WTC11 (cell line): Measurements from ENCODE around the gene HOXB13. TPM values are rescaled to one million over a fixed set of nuclear protein-coding genes. Genes with fewer than 3 reads are reported as not detected.

Experiments used
- ATAC-seq: fragments of 200-7000 bp; cut with Tn5 transposase; 2 replicates; pipeline ENCODE4 v1.10.0; 2021; ENCODE audit warnings: mild to moderate bottlenecking, moderate library complexity
- CTCF ChIA-PET: fragments of 300-600 bp; sonication (Branson Sonifier 250); formaldehyde crosslinking; loops from one replicate; lab custom pipeline; 2021; ENCODE audit warnings: antibody characterized with exemption; lab: Charles Lee
- POLR2A ChIA-PET: fragments of 350-600 bp; sonication (Branson Sonifier 250); formaldehyde crosslinking; loops from one replicate; lab custom pipeline; 2021; ENCODE audit warnings: antibody characterized with exemption; lab: Charles Lee
- DNase-seq: peaks from one replicate; pipeline ENCODE4 v3.0.0; 2021; ENCODE audit warnings: low spot score
- H3K27ac Mint-ChIP-seq: 2 replicates; pipeline ENCODE4 v1.8.0; 2021; ENCODE audit warnings: mixed read lengths
- H3K27me3 Mint-ChIP-seq: 2 replicates; pipeline ENCODE4 v1.8.0; 2021; ENCODE audit warnings: low read depth, mild to moderate bottlenecking, moderate library complexity, mixed read lengths
- H3K36me3 Mint-ChIP-seq: 2 replicates; pipeline ENCODE4 v1.8.0; 2021; ENCODE audit warnings: mixed read lengths
- H3K4me1 Mint-ChIP-seq: 2 replicates; pipeline ENCODE4 v1.8.0; 2022; ENCODE audit warnings: mixed read lengths
- H3K4me3 Mint-ChIP-seq: 2 replicates; pipeline ENCODE4 v1.8.0; 2021; ENCODE audit warnings: mild to moderate bottlenecking, moderate library complexity, mixed read lengths
- H3K9me3 Mint-ChIP-seq: 2 replicates; pipeline ENCODE4 v1.8.0; 2021; ENCODE audit warnings: mixed read lengths
- ARID4B ChIP-seq: sonication (generic); formaldehyde crosslinking; IDR thresholded peaks from 2 replicates; pipeline ENCODE4 v1.8.0; 2023; ENCODE audit warnings: missing genetic modification reagents, mild to moderate bottlenecking, borderline replicate concordance
- CDX4 ChIP-seq: fragments of 250-450 bp; sonication (Bioruptor Pico); IDR thresholded peaks from 2 replicates; pipeline ENCODE4 v1.9.0; 2021; ENCODE audit warnings: moderate library complexity, mild to moderate bottlenecking, inconsistent platforms, borderline replicate concordance
- CTCF ChIP-seq: fragments of 200-600 bp; IDR thresholded peaks from 2 replicates; pipeline ENCODE4 v1.8.0; 2022; ENCODE audit warnings: antibody characterized with exemption
- E2F4 ChIP-seq: sonication (generic); formaldehyde crosslinking; IDR thresholded peaks from 2 replicates; pipeline ENCODE4 v1.8.1; 2022; ENCODE audit warnings: low read depth, mild to moderate bottlenecking, moderate library complexity, missing genetic modification reagents, borderline replicate concordance
- FOXJ3 ChIP-seq: sonication (generic); formaldehyde crosslinking; IDR thresholded peaks from 2 replicates; pipeline ENCODE4 v1.9.0; 2021; ENCODE audit warnings: missing genetic modification reagents, mild to moderate bottlenecking, borderline replicate concordance
- FOXK1 ChIP-seq: sonication (generic); formaldehyde crosslinking; IDR thresholded peaks from 2 replicates; pipeline ENCODE4 v1.8.0; 2022; ENCODE audit warnings: mild to moderate bottlenecking, moderate library complexity, missing genetic modification reagents
- FOXP4 ChIP-seq: sonication (generic); formaldehyde crosslinking; IDR thresholded peaks from 2 replicates; pipeline ENCODE4 v1.8.0; 2022; ENCODE audit warnings: mild to moderate bottlenecking, missing genetic modification reagents
- GABPB1 ChIP-seq: sonication (generic); formaldehyde crosslinking; IDR thresholded peaks from 2 replicates; pipeline ENCODE4 v1.8.1; 2023; ENCODE audit warnings: mild to moderate bottlenecking, missing genetic modification reagents
- MXD4 ChIP-seq: fragments of 250-450 bp; sonication (Bioruptor Pico); IDR thresholded peaks from 2 replicates; pipeline ENCODE4 v1.8.0; 2021; ENCODE audit warnings: mild to moderate bottlenecking, moderate library complexity, borderline replicate concordance
- NR3C1 ChIP-seq: sonication (generic); formaldehyde crosslinking; conservative IDR thresholded peaks from 2 replicates; pipeline ENCODE4 v1.8.1; 2023; ENCODE audit warnings: low read depth, mild to moderate bottlenecking, missing genetic modification reagents
- PRDM15 ChIP-seq: sonication (generic); formaldehyde crosslinking; IDR thresholded peaks from 2 replicates; pipeline ENCODE4 v1.8.0; 2022; ENCODE audit warnings: missing genetic modification reagents
- RELA ChIP-seq: sonication (generic); formaldehyde crosslinking; IDR thresholded peaks from 2 replicates; pipeline ENCODE4 v1.8.1; 2022; ENCODE audit warnings: missing genetic modification reagents, mild to moderate bottlenecking, borderline replicate concordance
- SP1 ChIP-seq: sonication (generic); formaldehyde crosslinking; conservative IDR thresholded peaks from 2 replicates; pipeline ENCODE4 v1.8.1; 2022; ENCODE audit warnings: missing genetic modification reagents
- ZNF121 ChIP-seq: sonication (generic); formaldehyde crosslinking; IDR thresholded peaks from 2 replicates; pipeline ENCODE4 v1.8.0; 2023; ENCODE audit warnings: missing genetic modification reagents
- ZNF281 ChIP-seq: sonication (generic); formaldehyde crosslinking; IDR thresholded peaks from 2 replicates; pipeline ENCODE4 v1.8.0; 2023; ENCODE audit warnings: mild to moderate bottlenecking, missing genetic modification reagents
- total RNA-seq: library from RNA; stranded (reverse); gene quantifications from 3 replicates; pipeline ENCODE4 v1.2.3, GENCODE V29; 2021

The HOXB13 gene
- total RNA-seq, 1 experiment from 2014 or later = 2.8 TPM

- TF ChIP-seq ARID4B (CRISPR knock-in tag) (no peak), FOXP4 (CRISPR knock-in tag) (no peak), MXD4 (CRISPR knock-in tag) (no peak)
Measured at GRCh38 chr17:48679385-48680096, 49.0 kb downstream of the HOXB13 start (continued).

GRCh38 chr17:48678141-48678971, 50.2 kb downstream of the HOXB13 start:
- peak; percentile 95 for ATAC-seq
- POLR2A ChIA-PET = interaction anchor here (0.6 to 1.6 kb wide), 4 partner anchors 31 to 201 kb away, joined by 3 to 5 read pairs (median 4); no protein-coding TSS in a partner anchor
- no peak for TF ChIP-seq GABPB1
- TF ChIP-seq E2F4 = no peak
- TF ChIP-seq FOXK1 (CRISPR knock-in tag) = no peak
- TF ChIP-seq ZNF121 (CRISPR knock-in tag) = peak; percentile 89
- TF ChIP-seq SP1 = peak; percentile 53; the same call in 1 of the 2 replicates
- no peak for TF ChIP-seq ZNF281 (CRISPR knock-in tag)
- no peak for TF ChIP-seq NR3C1 (CRISPR knock-in tag)
- 0 out of 2 replicates have a peak, but pooled peaks have one; percentile 35 for TF ChIP-seq PRDM15 (CRISPR knock-in tag)
- no peak for TF ChIP-seq CDX4 (CRISPR knock-in tag)
- TF ChIP-seq CTCF = peak; percentile 95
- no peak for TF ChIP-seq RELA (CRISPR knock-in tag)
- TF ChIP-seq FOXJ3 (CRISPR knock-in tag) = no peak

More at GRCh38 chr17:48678141-48678971, 50.2 kb downstream of the HOXB13 start:
- peak overlapping the region; percentile 64 for H3K4me3 Mint-ChIP-seq
- DNase-seq = peak; percentile 89
- H3K4me1 Mint-ChIP-seq = peaks cover 7% of the 10 kb centered on the region
- H3K36me3 Mint-ChIP-seq = no peaks in the 10 kb centered on the region
- H3K27me3 Mint-ChIP-seq = peaks cover 37% of the 10 kb centered on the region
- CTCF ChIA-PET = interaction anchor here (0.5 to 10.5 kb wide), 62 partner anchors 10 to 989 kb away, joined by 3 to 218 read pairs (median 6); partner anchors contain the start of genes ATP5MC1, HOXB13, PRAC1 and PRAC2
- no peaks in the 10 kb centered on the region for H3K9me3 Mint-ChIP-seq
- no peak overlapping the region for H3K27ac Mint-ChIP-seq
